ENCODE results near the gene WBP1L.
A peak's percentile ranks its signal among the peaks of the same experiment; 100 is the strongest.

Gene WBP1L

DNA sequence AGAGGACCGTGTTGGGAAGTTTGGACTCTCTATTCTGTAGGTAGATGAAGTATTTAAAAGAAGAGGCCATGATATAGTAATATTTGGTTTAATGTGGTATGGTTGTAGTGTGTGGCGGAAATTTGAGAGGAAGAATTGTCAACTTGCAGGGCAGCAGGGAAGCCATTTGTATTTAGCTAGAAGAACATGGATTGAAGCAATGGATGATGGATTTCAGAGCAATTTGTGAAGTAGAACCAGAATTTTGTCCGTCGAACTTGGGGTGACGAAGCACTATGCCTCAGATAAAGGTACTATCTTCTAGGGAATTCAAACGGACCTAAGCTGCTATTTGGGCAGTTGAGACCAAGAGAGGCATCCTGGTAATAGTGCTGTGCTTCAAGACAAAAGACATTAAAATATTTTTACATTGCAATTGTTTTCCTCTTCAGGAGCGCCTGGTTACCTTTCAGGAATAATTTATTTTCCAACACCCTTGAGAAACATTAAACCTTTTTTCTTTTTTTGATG lies 615 bp upstream of the WBP1L start:
- in situ Hi-C loops (cut with HindIII; ENCODE audit: low sequenced_read_pairs) = no loop called here
- no peak for DNase-seq (ENCODE audit: low read depth, low spot score)
- TF ChIP-seq, protein P1, sequence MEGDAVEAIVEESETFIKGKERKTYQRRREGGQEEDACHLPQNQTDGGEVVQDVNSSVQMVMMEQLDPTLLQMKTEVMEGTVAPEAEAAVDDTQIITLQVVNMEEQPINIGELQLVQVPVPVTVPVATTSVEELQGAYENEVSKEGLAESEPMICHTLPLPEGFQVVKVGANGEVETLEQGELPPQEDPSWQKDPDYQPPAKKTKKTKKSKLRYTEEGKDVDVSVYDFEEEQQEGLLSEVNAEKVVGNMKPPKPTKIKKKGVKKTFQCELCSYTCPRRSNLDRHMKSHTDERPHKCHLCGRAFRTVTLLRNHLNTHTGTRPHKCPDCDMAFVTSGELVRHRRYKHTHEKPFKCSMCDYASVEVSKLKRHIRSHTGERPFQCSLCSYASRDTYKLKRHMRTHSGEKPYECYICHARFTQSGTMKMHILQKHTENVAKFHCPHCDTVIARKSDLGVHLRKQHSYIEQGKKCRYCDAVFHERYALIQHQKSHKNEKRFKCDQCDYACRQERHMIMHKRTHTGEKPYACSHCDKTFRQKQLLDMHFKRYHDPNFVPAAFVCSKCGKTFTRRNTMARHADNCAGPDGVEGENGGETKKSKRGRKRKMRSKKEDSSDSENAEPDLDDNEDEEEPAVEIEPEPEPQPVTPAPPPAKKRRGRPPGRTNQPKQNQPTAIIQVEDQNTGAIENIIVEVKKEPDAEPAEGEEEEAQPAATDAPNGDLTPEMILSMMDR (IDR thresholded peaks at IDR 0.05; ENCODE audit: low read depth, low read length) = no peak
- no peak overlapping the region for H3K4me3 ChIP-seq (ENCODE audit: low read depth, low read length)

DNA sequence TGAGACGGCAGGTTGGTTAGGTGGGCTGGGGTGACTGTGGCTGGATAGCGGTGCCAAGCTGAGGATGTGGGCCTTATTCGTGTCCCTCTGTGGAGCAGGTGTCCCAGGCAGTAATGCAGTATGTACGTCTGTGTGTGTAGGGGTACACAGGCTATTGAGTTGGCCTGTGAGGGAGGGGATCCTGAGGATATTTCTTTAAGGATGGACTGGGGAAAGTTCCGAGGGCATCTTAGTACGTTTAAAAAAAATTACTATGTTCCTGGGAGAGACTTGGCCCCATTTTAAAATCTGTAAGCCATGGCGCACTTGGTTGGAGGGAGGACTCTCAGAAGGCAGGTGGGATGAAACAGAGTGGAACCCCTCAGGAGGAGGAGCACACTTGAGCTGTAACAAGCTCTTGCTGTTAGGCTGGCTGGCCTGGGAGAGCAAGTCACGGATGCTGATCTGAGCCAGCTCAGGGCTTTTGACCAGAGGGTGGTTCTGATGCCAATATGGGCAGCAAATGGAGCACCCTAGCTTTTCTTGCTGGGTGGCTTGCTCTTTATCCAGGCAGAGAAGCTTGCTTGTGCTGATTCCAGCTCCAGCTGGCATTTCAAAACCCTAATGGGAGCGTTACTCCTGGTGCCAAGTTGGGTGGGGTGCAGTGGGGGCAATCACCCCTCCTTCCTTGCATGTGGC lies 765 bp downstream of the WBP1L start:
- in situ Hi-C loops (cut with HindIII; ENCODE audit: low sequenced_read_pairs) = no loop called here

DNA sequence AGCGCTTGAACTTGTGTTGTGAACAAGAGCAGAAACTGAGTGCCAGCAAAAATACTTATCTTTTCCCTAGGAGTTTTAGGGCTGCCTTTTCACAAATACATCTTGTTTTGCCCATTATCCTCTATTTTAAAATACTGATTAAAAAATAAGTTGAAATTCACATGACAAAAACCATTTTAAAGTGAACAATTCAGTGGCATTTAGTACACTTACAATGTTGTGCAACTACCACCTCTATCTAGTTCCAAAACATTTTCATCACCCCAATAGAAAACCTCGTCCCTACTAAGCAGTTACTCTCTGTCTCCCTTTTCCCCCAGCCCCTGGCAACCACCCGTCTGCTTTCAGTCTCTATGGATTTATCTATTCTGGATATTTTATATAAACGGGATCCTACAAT lies 1.4 kb downstream of the WBP1L start:
- DNase-seq (ENCODE audit: low read depth, low spot score) = no peak
- in situ Hi-C loops (cut with HindIII; ENCODE audit: low sequenced_read_pairs) = no loop called here
- TF ChIP-seq, protein P1 (IDR thresholded peaks at IDR 0.05; ENCODE audit: low read depth, low read length) = no peak
- H3K4me3 ChIP-seq (ENCODE audit: low read depth, low read length) = peak overlapping the region; percentile 99

More for the DNA sequence above, 765 bp downstream of the WBP1L start:
- peak overlapping the region; percentile 99 for H3K4me3 ChIP-seq (ENCODE audit: low read depth, low read length)
- TF ChIP-seq, protein P1 (IDR thresholded peaks at IDR 0.05; ENCODE audit: low read depth, low read length) = no peak
- DNase-seq (ENCODE audit: low read depth, low spot score) = peak; percentile 20

DNA sequence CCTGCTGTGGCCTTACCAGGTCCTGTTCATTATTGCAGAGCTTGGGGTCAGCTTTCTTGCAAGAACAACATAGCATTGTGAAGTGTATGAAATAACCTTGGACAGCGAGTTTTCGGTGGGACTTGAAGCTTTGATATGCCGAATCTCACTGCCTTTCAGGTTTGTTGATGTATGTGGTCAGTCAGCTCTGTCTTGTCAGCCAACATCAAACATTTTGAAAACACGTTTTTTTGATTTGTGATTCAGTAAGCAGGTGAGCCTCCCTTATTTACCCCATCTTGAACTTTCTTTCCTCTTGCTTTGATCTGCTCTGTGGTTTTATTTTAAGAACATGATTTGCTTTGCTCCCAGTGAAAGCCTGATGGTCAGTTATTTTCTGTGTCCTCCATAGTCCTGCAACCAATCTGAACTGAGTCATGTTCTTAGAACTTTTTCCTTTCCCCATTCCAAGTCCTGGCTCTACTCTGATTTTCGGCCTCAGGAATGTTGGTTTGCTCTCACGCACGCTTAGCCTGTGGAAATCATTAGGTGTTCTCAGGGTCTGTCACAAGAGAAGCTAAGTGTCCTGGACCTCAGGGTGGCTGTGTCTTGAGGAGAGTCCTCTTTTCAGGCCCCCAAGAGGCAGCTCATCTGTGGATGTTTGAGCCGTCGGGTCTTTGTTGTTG lies 8.7 kb downstream of the WBP1L start:
- peak; percentile 87 for DNase-seq (ENCODE audit: low read depth, low spot score)
- in situ Hi-C loops (cut with HindIII; ENCODE audit: low sequenced_read_pairs) = no loop called here
- no peak overlapping the region for H3K4me3 ChIP-seq (ENCODE audit: low read depth, low read length)
- TF ChIP-seq, protein P1 (IDR thresholded peaks at IDR 0.05; ENCODE audit: low read depth, low read length) = no peak

DNA sequence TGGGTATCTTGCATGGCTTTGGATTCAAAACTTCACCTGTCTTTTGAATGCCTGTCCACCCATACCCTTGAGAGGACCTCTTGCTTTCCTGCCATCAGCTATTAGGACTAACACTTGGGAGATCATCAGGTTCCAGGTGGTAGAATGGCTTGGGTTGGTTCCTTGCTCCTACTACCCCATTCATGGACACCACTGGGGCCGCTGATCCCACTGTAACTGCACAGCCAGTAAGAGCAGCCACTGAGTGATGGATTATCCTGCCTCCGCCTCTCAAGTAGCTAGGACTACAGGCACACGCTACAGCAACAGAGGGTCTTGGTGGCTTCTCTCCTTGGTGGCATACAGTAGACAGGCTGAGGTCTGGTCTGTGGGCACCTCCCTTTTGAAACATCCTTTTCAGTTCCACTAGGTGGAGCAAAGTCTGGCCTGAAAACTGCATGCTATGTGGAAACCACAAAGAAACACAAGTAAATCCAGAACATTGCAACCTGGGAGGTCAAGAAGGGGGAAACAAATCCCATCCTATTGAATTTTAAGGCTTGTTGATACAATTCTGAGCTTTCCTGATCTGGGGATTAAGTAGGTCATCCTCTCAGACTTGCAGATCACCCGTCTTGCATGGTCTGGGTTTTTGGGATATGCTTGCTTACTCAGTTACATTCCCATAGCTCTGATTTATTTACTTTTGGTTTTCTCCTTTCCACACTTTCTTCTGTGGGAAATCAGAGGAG lies 9.4 kb downstream of the WBP1L start:
- H3K4me3 ChIP-seq (ENCODE audit: low read depth, low read length) = no peak overlapping the region
- in situ Hi-C loops (cut with HindIII; ENCODE audit: low sequenced_read_pairs) = no loop called here
- DNase-seq (ENCODE audit: low read depth, low spot score) = peak; percentile 84
- TF ChIP-seq, protein P1 (IDR thresholded peaks at IDR 0.05; ENCODE audit: low read depth, low read length) = peak; percentile 68

DNA sequence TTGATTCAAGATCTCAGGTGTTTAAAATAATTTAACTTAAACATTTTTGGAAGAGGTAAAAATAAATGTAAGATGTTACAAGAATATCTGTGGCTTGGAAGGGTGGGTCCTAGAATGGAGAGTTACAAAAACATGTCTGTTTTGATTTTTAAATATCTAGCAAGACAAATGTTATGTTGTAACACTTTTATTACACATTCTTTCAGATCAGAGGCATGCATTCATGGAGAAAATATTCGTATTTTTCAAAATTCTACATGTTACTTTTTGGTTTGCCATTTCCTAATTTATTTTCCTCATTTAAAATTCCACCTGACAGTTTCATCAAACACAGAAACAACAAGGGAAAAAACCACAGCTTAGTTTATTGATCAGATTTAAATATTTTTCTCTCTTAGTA lies 10.0 kb downstream of the WBP1L start:
- DNase-seq (ENCODE audit: low read depth, low spot score) = no peak
- in situ Hi-C loops (cut with HindIII; ENCODE audit: low sequenced_read_pairs) = no loop called here
- TF ChIP-seq, protein P1 (IDR thresholded peaks at IDR 0.05; ENCODE audit: low read depth, low read length) = no peak
- H3K4me3 ChIP-seq (ENCODE audit: low read depth, low read length) = no peak overlapping the region
